C4-2B (cell line): ENCODE results near the gene HSP90AA1.

Source experiments
- CTCF ChIP-seq: fragments of 450-650 bp; conservative IDR thresholded peaks from 2 replicates; pipeline ENCODE4 v1.5.1; 2017; ENCODE audit warnings: mild to moderate bottlenecking
- ZFX ChIP-seq: fragments of 450-650 bp; IDR thresholded peaks from 2 replicates; pipeline ENCODE4 v1.6.1; 2017

- TF ChIP-seq CTCF (no peak), ZFX (no peak)
Measured at GRCh38 chr14:102088012-102088792, 1.4 kb upstream of the HSP90AA1 start.
